NCI-H2081 (cell line): ENCODE data around the gene SIRT2.

Experiments used
- DNase-seq, 2 experiments: peaks; one replicate each; lab custom pipeline; 2025; lab: John Stamatoyannopoulos, UW

SIRT2 gene

GRCh38 chr19:38920602-38921419, 21.4 kb upstream of the SIRT2 start:
- no peak for DNase-seq

GRCh38 chr19:38919837-38920601, 20.6 kb upstream of the SIRT2 start:
- no peak for DNase-seq

DNA sequence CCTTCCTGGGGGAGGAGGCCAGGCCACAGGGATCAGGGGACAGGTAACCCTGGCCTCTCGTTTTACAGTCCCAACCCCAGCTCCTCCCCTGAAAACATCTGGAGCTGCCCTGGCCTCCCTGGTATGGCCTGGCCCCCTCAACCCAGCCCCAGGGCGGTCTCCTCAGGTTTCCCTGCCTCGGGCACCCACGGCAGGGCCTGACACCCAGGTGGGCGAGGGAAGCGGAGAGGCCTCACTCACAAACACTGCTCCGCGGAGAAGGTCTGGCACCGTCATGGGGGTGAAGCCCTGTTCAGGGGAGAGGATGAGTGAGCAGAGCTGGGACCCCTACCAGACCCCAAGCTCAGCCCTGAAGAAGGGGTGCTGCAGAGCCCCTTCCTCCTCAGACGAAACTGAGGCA, 19.1 kb upstream of the SIRT2 start:
- DNase-seq: no peak

DNA sequence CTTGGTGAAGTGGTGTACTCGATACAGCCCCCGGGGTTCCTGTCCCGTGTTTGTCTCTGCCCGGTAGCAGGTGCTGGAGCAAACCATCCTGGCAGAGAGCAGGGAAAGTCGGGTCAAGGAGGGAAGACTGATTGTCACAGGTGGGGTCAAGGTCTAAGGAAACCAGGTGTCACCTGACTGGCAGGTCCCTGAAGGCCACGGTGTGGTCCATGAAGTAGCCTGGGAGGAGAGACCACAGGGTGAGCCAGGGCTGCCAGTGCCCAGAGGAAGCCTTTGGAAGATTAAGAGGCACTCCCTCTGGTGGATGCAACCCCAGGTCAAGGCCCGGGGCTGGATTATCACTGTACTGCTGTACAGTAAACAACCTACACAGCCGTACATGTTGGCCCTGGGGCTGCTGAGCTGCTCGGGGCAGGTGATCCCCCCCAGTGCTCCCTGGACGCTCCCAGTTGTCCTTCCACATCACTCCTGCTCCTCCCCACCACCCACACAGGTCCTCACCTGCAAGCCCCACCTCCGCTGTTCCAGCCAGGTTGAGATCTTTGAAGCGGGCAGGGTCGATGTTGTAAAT, 18.6 kb upstream of the SIRT2 start:
- DNase-seq: no peak

GRCh38 chr19:38917516-38917915, 18.1 kb upstream of the SIRT2 start:
- no peak for DNase-seq

- DNase-seq: no peak
These were observed 16.2 kb upstream of the SIRT2 start for GRCh38 chr19:38915329-38916321.

DNA sequence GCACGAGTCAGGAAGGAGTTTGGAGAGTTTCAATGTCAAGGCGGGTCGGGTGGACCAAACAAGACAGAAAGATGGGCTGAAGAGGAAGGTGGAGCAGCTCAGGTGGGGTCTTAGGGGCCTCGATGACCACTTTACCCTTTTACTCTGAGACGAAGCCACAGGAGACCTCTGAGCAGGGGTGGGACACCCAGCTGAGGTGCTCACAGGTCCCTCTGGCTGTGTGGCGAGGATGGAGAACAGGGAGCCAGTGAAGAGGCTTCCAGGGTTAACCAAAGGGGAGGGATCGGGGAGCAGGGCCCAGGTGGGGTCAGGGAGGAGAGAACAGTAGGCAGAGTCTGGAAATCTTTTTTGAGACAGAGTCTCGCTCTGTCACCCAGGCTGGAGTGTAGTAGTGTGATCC, 14.5 kb upstream of the SIRT2 start:
- no peak for DNase-seq

DNA sequence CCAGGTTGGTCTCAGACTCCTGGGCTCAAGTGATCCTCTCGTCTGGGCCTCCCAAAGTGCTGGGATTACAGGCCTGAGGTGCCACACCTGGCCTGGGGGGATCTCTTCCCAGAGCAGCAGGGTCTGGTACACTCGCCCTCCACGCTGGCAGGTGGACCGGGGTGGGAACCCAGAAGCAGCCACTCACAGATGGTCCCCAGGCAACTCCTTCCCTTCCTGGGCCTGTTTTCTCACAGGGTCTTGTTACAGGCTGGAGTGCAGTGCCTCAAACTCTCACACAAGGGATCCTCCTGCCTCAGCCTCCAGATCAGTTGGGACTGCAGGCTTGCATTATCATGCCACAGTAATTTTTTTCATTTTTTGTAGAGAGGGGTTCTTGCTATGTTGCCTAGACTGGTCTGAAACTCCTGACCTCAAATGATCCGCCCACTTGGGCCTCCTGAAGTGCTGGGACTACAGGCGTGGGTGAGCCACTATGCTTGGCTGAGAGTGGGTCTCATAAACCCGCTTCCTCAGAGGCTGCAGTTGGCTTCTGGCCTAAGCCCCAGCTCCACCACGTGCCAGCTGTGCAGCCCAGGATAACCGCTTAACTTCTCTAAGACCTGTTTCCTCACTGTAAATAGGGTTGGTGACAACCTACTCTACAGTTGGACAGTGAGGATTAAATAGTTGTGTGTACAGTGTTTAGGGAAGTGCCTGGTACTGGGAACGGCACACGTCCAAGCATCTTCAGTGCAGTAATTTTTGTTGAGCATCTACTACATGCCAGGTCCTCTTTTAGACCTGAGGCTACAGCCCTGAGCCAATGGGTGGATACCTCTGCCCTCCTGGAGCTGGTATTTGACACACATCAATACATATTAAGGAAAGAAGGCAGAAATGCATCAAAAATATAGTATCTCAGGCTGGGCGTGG, 13.4 kb upstream of the SIRT2 start:
- no peak for DNase-seq

DNA sequence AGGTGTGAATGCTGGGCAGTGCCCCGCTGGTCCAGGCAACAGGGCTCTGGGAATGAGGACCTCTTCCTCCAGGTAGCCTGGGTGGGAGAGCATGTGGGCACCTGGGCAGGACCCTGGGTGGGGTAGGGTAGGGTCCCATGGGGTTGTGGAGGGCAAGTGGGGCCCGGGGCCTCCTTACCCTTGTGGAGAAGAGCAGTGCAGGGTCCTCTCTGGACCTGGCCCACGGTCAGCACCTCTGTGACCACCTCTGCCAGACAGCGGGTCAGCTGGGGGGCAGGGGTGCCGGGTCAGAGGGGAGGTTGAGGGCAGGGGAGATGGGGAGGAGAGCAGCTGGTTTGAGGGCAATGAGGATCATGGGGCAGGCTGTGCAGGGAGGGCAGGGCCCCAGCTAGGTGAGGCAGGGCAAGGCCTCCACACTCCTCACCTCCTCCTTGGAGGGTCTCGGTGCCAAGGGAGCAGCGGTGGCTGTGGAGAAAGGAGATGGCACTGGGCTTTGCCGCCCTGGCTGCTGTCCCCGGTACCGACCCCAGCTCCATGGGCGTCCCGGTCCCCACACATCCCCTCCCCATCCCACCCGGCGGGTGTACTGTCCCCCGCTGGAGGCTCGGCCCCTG, 12.1 kb upstream of the SIRT2 start:
- no peak for DNase-seq

DNA sequence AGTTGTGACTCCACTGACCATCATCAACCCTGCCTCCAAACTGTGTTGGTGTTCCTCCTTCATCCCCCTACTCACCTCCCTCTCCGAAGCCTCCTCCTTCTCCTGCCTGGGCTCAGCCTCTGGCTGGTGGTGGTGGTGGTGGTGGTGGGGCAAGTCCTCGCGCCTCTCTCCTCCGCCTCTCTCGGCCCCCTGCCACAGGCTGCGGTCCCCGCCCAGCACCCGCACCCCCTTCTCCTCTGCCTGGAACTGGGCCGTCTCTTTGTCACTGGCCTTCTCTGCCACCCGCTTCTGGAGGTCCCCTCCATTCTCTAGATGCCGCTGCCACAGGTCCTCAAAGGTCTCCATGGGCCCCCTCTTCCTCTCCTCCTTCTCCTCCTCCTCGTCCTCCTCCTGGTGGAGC, 11.1 kb upstream of the SIRT2 start:
- DNase-seq: no peak

DNA sequence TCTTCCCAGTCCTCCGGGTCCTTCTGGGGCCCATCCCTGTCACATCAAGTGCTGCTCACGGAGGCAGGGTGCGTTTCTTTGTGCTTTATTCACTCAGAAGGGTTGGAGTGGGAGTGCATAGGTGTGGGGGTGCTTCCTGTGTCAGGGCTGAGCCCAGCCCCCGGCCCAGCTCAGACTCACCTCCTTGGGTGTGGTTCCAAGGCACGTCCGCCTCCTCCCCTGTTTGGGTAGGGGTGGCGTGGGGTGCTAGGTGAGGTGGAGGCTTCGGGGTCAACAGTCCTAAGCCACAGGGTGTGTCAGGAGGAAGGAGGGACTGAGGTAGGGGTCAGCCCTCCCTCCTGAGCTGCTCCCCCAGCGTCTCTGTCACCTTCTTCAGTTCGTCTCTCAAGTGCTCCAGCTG, 9.5 kb upstream of the SIRT2 start:
- no peak for DNase-seq

DNA sequence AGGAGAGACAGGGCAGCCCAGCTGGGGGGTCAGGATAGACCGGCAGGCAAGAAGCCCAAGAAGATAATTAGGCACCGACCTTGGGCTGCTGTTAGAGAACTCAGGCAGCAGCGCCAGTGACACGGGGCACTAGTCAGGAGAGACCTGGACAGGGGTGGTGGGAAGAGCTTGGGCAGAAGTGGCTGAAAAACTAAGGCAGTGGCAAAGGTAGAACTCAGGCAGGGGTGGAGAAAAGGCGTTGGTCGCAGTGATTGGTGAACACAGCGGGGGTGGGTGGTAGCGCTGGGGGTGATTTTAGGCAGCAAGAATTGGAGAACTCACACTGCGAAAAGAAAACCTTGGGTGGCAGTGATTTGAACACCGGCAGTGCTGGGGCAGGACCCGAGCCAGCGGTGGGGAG, 8.3 kb upstream of the SIRT2 start:
- no peak for DNase-seq

DNA sequence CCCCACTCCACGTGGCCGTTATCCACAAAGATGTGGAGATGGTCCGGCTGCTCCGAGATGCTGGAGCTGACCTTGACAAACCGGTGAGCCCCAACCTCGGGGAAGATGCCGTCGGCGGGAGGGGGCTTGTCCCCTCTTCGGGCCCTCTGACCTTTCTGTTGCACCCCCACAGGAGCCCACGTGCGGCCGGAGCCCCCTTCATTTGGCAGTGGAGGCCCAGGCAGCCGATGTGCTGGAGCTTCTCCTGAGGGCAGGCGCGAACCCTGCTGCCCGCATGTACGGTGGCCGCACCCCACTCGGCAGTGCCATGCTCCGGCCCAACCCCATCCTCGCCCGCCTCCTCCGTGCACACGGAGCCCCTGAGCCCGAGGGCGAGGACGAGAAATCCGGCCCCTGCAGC, 7.8 kb upstream of the SIRT2 start:
- DNase-seq: no peak

DNA sequence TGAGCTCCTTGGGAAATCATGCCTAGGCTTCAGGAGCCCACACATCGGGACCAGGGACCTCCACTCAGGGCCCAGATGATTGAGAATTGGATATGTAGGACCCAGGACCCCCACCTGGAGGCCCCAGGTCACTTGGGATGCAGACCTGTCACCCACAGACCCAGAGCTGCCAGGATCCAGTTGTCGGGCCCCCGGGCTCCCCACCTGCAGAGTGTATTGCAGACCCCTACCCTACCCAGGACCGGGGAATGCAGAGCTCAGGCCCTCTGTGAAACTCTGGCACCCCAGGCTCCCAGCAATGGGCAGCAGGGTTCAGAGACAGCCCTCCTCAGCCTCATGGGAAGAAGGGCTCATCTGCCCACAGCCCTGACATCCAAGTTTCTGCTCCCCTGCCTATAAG, 6.2 kb upstream of the SIRT2 start:
- no peak for DNase-seq

DNA sequence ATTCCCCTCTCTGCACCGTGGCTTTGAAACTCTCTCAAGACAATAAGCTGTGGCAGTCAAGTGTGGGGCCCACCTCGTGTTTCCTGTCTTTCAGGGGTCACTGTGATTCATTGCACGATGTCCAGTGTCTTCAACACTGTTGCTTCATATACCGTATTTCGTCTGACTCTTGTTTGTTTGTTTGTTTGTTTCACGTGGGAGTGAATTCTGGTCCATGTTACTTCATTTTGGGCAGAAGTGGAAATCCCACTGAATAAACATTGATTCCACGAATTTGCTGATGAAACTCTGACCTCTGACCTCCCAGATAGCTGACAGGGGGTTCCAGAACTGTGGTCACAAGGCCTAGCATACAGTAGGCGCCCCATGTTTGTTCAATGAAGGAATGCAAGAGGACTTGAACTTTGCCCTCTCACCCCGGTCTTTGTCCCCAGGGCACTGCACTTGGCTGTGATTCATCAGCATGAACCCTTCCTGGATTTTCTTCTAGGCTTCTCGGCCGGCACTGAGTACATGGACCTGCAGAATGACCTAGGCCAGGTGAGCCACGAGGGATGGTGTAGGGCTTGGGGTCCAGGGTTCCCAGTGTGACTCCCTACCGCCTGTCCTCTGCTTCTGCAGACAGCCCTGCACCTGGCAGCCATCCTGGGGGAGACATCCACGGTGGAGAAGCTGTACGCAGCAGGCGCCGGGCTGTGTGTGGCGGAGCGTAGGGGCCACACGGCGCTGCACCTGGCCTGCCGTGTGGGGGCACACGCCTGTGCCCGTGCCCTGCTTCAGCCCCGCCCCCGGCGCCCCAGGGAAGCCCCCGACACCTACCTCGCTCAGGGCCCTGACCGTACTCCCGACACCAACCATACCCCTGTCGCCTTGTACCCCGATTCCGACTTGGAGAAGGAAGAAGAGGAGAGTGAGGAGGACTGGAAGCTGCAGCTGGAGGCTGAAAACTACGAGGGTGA, 5.4 kb upstream of the SIRT2 start:
- DNase-seq: no peak

DNA sequence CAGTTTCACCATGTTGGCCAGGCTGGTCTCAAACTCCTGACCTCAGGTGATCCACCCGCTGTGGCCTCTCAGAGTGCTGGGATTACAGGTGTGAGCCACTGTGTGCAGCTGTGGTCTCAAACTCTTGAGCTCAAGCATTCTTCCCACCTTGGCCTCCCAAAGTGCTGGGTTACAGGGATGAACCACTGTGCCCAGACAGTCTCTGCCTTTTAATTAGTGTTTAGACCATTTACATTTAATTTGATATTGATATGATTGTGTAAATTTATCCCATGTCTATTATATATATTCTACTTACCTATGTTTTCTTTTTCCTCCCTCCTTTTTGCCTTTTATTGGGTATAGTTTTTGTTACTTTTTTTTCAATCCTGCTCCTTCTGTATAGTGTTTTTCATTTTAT, 2.3 kb upstream of the SIRT2 start:
- no peak for DNase-seq

DNA sequence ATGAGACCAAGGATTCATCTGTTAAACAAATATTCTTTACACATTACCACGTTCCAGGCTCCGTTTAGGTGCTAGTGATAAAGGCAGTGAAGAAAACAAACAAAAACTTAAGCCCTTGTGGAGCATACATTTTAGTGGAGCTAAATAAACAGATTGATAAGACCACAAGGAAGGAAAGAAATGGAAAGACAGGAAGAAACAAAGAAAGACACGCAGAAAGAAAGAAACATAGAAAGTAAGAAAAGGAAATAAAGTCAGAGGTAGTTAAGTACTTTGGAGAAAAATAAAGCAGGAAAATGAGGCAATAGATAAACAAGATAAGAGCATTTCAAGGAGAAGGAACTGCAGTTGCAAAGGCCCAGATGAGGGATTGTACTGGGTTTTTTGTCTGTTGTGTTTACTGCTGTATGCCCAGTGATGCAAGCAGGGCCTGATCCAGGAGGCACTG, 1.3 kb upstream of the SIRT2 start:
- DNase-seq: no peak

DNA sequence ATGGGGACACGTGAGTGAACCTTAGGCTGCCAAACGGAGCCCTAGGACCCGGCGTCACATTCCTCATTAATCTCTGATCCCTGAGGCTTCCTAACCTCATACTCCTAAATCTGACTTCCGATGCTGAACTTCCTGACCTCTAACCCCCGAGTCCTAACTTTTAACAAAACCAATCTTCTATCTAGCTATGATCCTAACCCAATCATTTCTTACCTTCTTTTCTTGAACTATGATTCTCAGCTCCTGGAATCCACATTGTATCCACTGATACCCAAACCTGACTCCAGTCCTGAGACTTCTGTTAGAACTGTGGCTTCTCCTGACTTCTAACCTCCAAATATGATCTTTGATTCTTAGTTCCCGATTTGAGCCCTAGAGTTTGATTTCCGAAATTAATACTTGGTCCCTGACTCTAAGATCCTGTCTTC, 798 bp upstream of the SIRT2 start:
- DNase-seq: no peak

DNA sequence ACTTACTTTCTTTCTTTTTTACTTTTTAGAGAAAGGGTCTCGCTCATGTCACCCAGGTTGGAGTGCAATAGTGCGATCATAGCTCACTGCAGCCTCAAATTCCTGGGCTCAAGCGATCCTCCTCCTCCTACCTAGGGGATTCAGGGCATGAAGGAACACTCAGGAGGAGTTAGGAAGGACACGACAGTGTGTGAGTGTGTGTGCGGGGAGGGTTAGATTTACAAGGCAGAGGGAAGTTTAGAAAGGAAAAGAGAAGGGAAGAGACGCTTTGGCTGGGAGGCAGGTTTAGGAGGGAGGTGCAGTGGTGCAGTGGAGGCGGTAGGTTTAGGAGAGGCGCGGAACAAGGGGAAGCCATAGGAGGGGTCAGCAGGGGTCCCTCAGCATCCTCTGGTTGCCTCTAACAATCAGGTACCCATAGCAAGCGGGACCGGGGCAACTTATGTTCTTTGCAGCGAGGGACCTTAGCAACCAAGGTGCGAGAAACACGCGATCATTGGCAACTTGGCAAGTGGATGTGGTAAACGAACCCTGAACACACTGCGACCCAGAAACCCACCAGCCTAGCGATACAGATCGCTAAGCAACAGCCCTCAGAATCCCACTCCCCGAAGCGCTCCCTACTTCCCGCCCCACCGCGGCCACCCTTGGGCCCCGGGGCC, 501 bp downstream of the SIRT2 start:
- DNase-seq: no peak
